A549 (cell line): ENCODE measurements around the gene VDAC1. TPM values are rescaled to one million over a fixed set of nuclear protein-coding genes. Genes with fewer than 3 reads are reported as not detected.

Experiments
- ATAC-seq, 2 experiments: fragments of 200-7000 bp in 1 of 2; fragments of >200 bp in 1 of 2; cut with Nextera tagmentation in 1 of 2; cut with Tn5 transposase in 1 of 2; 3 replicates each; pipeline versions ENCODE4 v1.8.0 to v1.9.1; 2018 to 2020; ENCODE audit warnings: mild to moderate bottlenecking in 1 of 2, moderate library complexity in 1 of 2
- CTCF ChIA-PET: fragments of 300-600 bp; sonication (Branson Sonifier 250); formaldehyde crosslinking; extraction: SDS; loops from one replicate; lab custom pipeline; 2021; ENCODE audit warnings: antibody characterized with exemption, inconsistent platforms; lab: Yijun Ruan, JAX
- POLR2A ChIA-PET: fragments of 350-600 bp; formaldehyde crosslinking; extraction: SDS; loops from one replicate; lab custom pipeline; 2021; ENCODE audit warnings: antibody characterized with exemption, inconsistent platforms; lab: Yijun Ruan, JAX
- DNase-seq, 2 experiments: peaks; one replicate each; pipeline versions ENCODE4 v3.0.0 to v3.0.0-alpha.2; 2011 to 2016; ENCODE audit warnings: low read depth in 1 of 2, low spot score in 1 of 2
- FAIRE-seq: peaks from 2 replicates; lab custom pipeline; 2011; peaks lifted over from hg19 to GRCh38; lab: Jason Lieb, UNC
- H3K27ac ChIP-seq, 2 experiments: fragments of >200 bp; sonication (Bioruptor Twin); formaldehyde crosslinking; 3 replicates each; pipeline ENCODE4 v1.5.1; 2016 to 2017
- H3K4me1 ChIP-seq: fragments of >200 bp; sonication (Bioruptor Twin); formaldehyde crosslinking; 3 replicates; pipeline ENCODE4 v1.6.1; 2016
- H3K4me2 ChIP-seq: fragments of >200 bp; sonication (Bioruptor Twin); formaldehyde crosslinking; 3 replicates; pipeline ENCODE4 v1.6.1; 2016
- H3K4me3 ChIP-seq: fragments of >200 bp; sonication (Bioruptor Twin); formaldehyde crosslinking; 3 replicates; pipeline ENCODE4 v1.5.1; 2016
- H3K9me3 ChIP-seq: fragments of >200 bp; sonication (Bioruptor Twin); formaldehyde crosslinking; 3 replicates; pipeline ENCODE4 v1.6.1; 2016
- ATOH8 ChIP-seq: fragments of 250-450 bp; sonication (Bioruptor Pico); IDR thresholded peaks from 2 replicates; pipeline ENCODE4 v1.5.0; 2020; ENCODE audit warnings: low read depth, mild to moderate bottlenecking, moderate library complexity
- BCL3 ChIP-seq: fragments of >200 bp; sonication (Bioruptor Twin); formaldehyde crosslinking; IDR thresholded peaks from 3 replicates; pipeline ENCODE4 v1.6.1; 2016
- CTCF ChIP-seq: fragments of >200 bp; sonication (Bioruptor Twin); formaldehyde crosslinking; IDR thresholded peaks from 3 replicates; pipeline ENCODE4 v1.5.1; 2016
- EHF ChIP-seq: fragments of 250-450 bp; sonication (Bioruptor Pico); IDR thresholded peaks from 2 replicates; pipeline ENCODE4 v1.5.0; 2020; ENCODE audit warnings: mild to moderate bottlenecking
- FOSL2 ChIP-seq, 2 experiments: fragments of 450-650 bp in 1 of 2; fragments of >200 bp in 1 of 2; sonication (Bioruptor Twin) in 1 of 2; formaldehyde crosslinking; IDR thresholded peaks; 2 replicates each; pipeline versions ENCODE4 v1.5.0 to v1.6.1; 2016 to 2020; ENCODE audit warnings: mild to moderate bottlenecking in 1 of 2, moderate library complexity in 1 of 2
- FOXS1 ChIP-seq: fragments of 250-450 bp; sonication (Bioruptor Pico); IDR thresholded peaks from 2 replicates; pipeline ENCODE4 v1.5.0; 2020; ENCODE audit warnings: mild to moderate bottlenecking, moderate library complexity
- HDAC2 ChIP-seq: fragments of 200-600 bp; sonication (generic); IDR thresholded peaks from 2 replicates; pipeline ENCODE4 v1.6.1; 2016
- JUNB ChIP-seq: fragments of >200 bp; sonication (Bioruptor Twin); formaldehyde crosslinking; IDR thresholded peaks from 2 replicates; pipeline ENCODE4 v1.6.1; 2016
- MYC ChIP-seq: IDR thresholded peaks from 2 replicates; pipeline ENCODE4 v1.6.1; 2012; ENCODE audit warnings: mild to moderate bottlenecking, inconsistent platforms, low read length, improper control_type of control experiment, borderline replicate concordance
- NPAS2 ChIP-seq: fragments of 250-450 bp; sonication (Bioruptor Pico); IDR thresholded peaks from 2 replicates; pipeline ENCODE4 v1.8.0; 2022; ENCODE audit warnings: mild to moderate bottlenecking, moderate library complexity, borderline replicate concordance
- PHF8 ChIP-seq: fragments of 200-600 bp; sonication (generic); IDR thresholded peaks from 2 replicates; pipeline ENCODE4 v1.6.1; 2016; ENCODE audit warnings: low read depth, mild to moderate bottlenecking, antibody characterized with exemption, moderate library complexity, borderline replicate concordance
- POLR2A ChIP-seq: IDR thresholded peaks from 2 replicates; pipeline ENCODE4 v1.6.1; 2012; ENCODE audit warnings: mild to moderate bottlenecking, low read length
- RAD21 ChIP-seq, 2 experiments: fragments of >200 bp in 1 of 2; sonication (Bioruptor Twin) in 1 of 2; formaldehyde crosslinking in 1 of 2; IDR thresholded peaks in 1 of 2; conservative IDR thresholded peaks in 1 of 2; 2 replicates in 1 of 2; 3 replicates in 1 of 2; pipeline ENCODE4 v1.6.1; 2012 to 2018; ENCODE audit warnings: inconsistent platforms in 1 of 2
- RARB ChIP-seq: fragments of 250-450 bp; sonication (Bioruptor Pico); IDR thresholded peaks from 2 replicates; pipeline ENCODE4 v1.8.0; 2021; ENCODE audit warnings: mild to moderate bottlenecking, moderate library complexity
- RNF2 ChIP-seq: fragments of 200-600 bp; sonication (generic); IDR thresholded peaks from 2 replicates; pipeline ENCODE4 v1.6.1; 2016; ENCODE audit warnings: low read depth, mild to moderate bottlenecking, antibody characterized with exemption, moderate library complexity, borderline replicate concordance
- ZC3H11A ChIP-seq: fragments of 450-650 bp; IDR thresholded peaks from 2 replicates; pipeline ENCODE4 v1.6.1; 2014; ENCODE audit warnings: antibody characterized with exemption, mild to moderate bottlenecking
- ZSCAN20 ChIP-seq: fragments of 250-450 bp; sonication (Bioruptor Pico); IDR thresholded peaks from 2 replicates; pipeline ENCODE4 v1.8.0; 2022; ENCODE audit warnings: mild to moderate bottlenecking, moderate library complexity
- WGBS: methylation state at CpG from one replicate; pipeline ENCODE4 v1.1.6; 2017; ENCODE audit errors: missing lambda C conversion rate; 5-methylcytosine and 5-hydroxymethylcytosine counted together
- polyA plus RNA-seq, 4 experiments: library from polyadenylated mRNA; depleted of rRNA in 3 of 4; stranded (reverse); fragments of >200 nt; fragmentation: RNase III in 1 of 4; extraction: RNeasy Plus Mini Kit Qiagen cat#74134 plus additional on column Dnase treatment in 1 of 4; gene quantifications; 2 replicates in 3 of 4; 3 replicates in 1 of 4; pipeline ENCODE4 v1.2.3, GENCODE V29; 2011 to 2017

The VDAC1 gene
- polyA plus RNA-seq, 2 of the 4 experiments (the other 2 are of a cell fraction) = 369 to 442 TPM

GRCh38 chr5:133996683-133997252, 8.0 kb downstream of the VDAC1 start (continued):
- TF ChIP-seq RARB (no peak), EHF (CRISPR knock-in tag) (no peak), JUNB (no peak)

GRCh38 chr5:133995883-133996563, 8.8 kb downstream of the VDAC1 start:
- FAIRE-seq (no peak), DNase-seq (no peak), ATAC-seq (no peak)
- WGBS = 68% methylated on average over 6 of the region's 7 CpGs
- peaks cover 78% of the 10 kb centered on the region for H3K4me1 ChIP-seq
- ChIA-PET CTCF (interaction anchor here (1.0 to 9.8 kb wide), 15 partner anchors 8 to 572 kb away, joined by 3 to 91 read pairs (median 5); partner anchors contain the start of gene VDAC1), POLR2A (interaction anchor here (1.5 kb wide), 1 partner anchor 9 kb away, joined by 4 read pairs; the partner anchor contains the start of gene VDAC1)
- TF ChIP-seq PHF8 (no peak), ZC3H11A (no peak), ZSCAN20 (CRISPR knock-in tag) (no peak), POLR2A (no peak), CTCF (no peak), NPAS2 (no peak), MYC (no peak), RARB (no peak), RNF2 (no peak), ATOH8 (CRISPR knock-in tag) (no peak), BCL3 (no peak)
- no peak overlapping the region for H3K4me3 ChIP-seq
- peak overlapping the region in 1 of 2 experiments; percentile 41; a peak in 3 of 6 replicates for H3K27ac ChIP-seq
- H3K4me2 ChIP-seq = peak overlapping the region; percentile 39
- no peaks in the 10 kb centered on the region for H3K9me3 ChIP-seq

GRCh38 chr5:133995341-133995740, 9.4 kb downstream of the VDAC1 start:
- CTCF ChIA-PET = interaction anchor here (1.1 to 9.8 kb wide), 8 partner anchors 8 to 572 kb away, joined by 3 to 91 read pairs (median 5); partner anchors contain the start of gene VDAC1
- 76% methylated on average over 8 of the region's 8 CpGs for WGBS
- DNase-seq (no peak), FAIRE-seq (no peak), ATAC-seq (no peak)
- Histone ChIP-seq H3K4me3 (no peak overlapping the region), H3K4me1 (peaks cover 71% of the 10 kb centered on the region), H3K27ac (peak overlapping the region in 1 of 2 experiments; percentile 15; a peak in 2 of 6 replicates), H3K4me2 (peak overlapping the region; percentile 39)
- POLR2A ChIA-PET = interaction anchor here (0.5 to 1.1 kb wide), 2 partner anchors 10 to 26 kb away, joined by 3 to 4 read pairs; partner anchors contain the start of gene VDAC1
- no peak for TF ChIP-seq RAD21 (conservative IDR thresholded peaks at IDR 0.05 in 1 of 2, IDR thresholded peaks at IDR 0.05 in 1 of 2)
- TF ChIP-seq HDAC2 = no peak
- no peak for TF ChIP-seq FOXS1 (CRISPR knock-in tag)
- no peak for TF ChIP-seq FOSL2 (IDR thresholded peaks at IDR 0.05)
- peak; percentile 63 for TF ChIP-seq FOSL2 (CRISPR knock-in tag; IDR thresholded peaks at IDR 0.05)
- TF ChIP-seq, all 56 proteins: peak for 1
- H3K9me3 ChIP-seq = no peaks in the 10 kb centered on the region
